Cardiac muscle cell (in vitro differentiated cells and primary cell): ENCODE data around the gene CHTF18. TPM values are rescaled to one million over a fixed set of nuclear protein-coding genes. Genes with fewer than 3 reads are reported as not detected.
"Not testable (repeated sequence)": the region's sequence is repeated elsewhere in the genome, so short reads cannot be mapped to it uniquely, and the experiment has no call there.

Experiments used
- DNase-seq, 2 donors: peaks; one replicate each; pipeline versions ENCODE4 v3.0.0 to v3.0.0-alpha.2; 2010 to 2017; ENCODE audit warnings: low read depth in 1 of 2, low spot score in 1 of 2
- H3K27ac ChIP-seq: fragments of 200-600 bp; sonication (generic); 2 replicates; pipeline ENCODE4 v1.5.1; 2016
- H3K27me3 ChIP-seq: fragments of 200-600 bp; sonication (generic); 2 replicates; pipeline ENCODE4 v1.6.0; 2016; ENCODE audit warnings: control low read depth
- H3K36me3 ChIP-seq: fragments of 200-600 bp; sonication (generic); 2 replicates; pipeline ENCODE4 v1.5.1; 2016; ENCODE audit warnings: control low read depth
- H3K4me1 ChIP-seq: fragments of 200-600 bp; sonication (generic); 2 replicates; pipeline ENCODE4 v1.8.1; 2017; ENCODE audit warnings: low read depth, mild to moderate bottlenecking, mixed run types
- H3K4me3 ChIP-seq: fragments of 200-600 bp; sonication (generic); 2 replicates; pipeline ENCODE4 v1.5.1; 2016; ENCODE audit warnings: mild to moderate bottlenecking
- H3K9me3 ChIP-seq: fragments of 200-600 bp; sonication (generic); 2 replicates; pipeline ENCODE4 v1.5.1; 2017; ENCODE audit warnings: low read depth, mild to moderate bottlenecking, control low read depth
- polyA plus RNA-seq: library from polyadenylated mRNA; unstranded; fragments of >200 nt; fragmentation: Nextera tagmentation; extraction: Ambion mirVana; gene quantifications from 2 replicates; pipeline ENCODE4 v1.2.1, GENCODE V29; 2016
- total RNA-seq: library from RNA; depleted of rRNA; stranded (reverse); fragments of >200 nt; gene quantifications from 2 replicates; pipeline ENCODE4 v1.2.3, GENCODE V29; 2016
- TF ChIP-seq, protein P1 (sequence below): IDR thresholded peaks from 2 replicates; pipeline ENCODE4 v1.5.1; 2012; ENCODE audit warnings: low read depth, mild to moderate bottlenecking, low read length

The CHTF18 gene
- total RNA-seq (57.4 and 107 TPM in 2 replicates), polyA plus RNA-seq (43.6 and 58.5 TPM in 2 replicates)

DNA sequence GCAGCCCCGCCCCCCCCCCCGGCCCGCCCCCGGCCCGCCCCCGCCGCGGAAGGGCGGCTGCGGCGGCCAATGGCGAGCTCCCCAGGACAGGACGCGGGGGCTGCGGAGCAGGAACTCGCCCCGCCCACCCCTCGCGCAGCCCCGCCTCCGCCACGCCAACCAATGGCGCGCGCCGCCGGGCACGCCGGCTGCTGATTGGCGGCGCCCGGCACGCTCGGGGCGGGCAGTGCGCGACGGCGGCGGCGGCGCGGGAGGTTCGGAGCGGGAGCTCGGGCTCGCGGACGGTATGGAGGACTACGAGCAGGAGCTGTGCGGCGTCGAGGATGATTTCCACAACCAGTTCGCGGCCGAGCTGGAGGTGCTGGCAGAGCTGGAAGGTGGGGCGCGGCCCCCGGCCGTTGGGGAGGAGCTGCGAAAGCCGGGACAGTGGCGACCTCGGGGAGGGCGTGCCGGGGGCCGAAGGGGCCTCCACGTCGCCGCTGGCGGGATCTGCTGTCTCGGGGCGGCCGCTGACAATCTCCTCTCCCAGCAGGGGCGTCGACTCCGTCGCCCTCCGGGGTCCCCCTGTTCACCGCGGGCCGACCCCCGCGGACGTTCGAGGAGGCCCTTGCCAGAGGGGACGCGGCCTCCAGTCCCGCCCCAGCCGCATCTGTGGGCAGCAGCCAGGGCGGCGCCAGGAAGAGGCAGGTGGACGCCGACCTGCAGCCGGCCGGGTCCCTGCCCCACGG, at the start of gene CHTF18:
Gene CHTF18 (plus strand): TSS at position 222 of the 728 bp plus-strand sequence. CDS start 65 bp downstream, at position 287.
- Histone ChIP-seq H3K4me1 (peaks cover 8% of the 10 kb centered on the region), H3K36me3 (peaks cover 7% of the 10 kb centered on the region), H3K27ac (peak within 1 kb of the TSS; percentile 57), H3K27me3 (no peaks in the 10 kb centered on the region), H3K9me3 (no peaks in the 10 kb centered on the region), H3K4me3 (peak within 1 kb of the TSS; percentile 99)
- peak; percentile 95 to 96 for DNase-seq
- TF ChIP-seq, protein P1, sequence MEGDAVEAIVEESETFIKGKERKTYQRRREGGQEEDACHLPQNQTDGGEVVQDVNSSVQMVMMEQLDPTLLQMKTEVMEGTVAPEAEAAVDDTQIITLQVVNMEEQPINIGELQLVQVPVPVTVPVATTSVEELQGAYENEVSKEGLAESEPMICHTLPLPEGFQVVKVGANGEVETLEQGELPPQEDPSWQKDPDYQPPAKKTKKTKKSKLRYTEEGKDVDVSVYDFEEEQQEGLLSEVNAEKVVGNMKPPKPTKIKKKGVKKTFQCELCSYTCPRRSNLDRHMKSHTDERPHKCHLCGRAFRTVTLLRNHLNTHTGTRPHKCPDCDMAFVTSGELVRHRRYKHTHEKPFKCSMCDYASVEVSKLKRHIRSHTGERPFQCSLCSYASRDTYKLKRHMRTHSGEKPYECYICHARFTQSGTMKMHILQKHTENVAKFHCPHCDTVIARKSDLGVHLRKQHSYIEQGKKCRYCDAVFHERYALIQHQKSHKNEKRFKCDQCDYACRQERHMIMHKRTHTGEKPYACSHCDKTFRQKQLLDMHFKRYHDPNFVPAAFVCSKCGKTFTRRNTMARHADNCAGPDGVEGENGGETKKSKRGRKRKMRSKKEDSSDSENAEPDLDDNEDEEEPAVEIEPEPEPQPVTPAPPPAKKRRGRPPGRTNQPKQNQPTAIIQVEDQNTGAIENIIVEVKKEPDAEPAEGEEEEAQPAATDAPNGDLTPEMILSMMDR = no peak

DNA sequence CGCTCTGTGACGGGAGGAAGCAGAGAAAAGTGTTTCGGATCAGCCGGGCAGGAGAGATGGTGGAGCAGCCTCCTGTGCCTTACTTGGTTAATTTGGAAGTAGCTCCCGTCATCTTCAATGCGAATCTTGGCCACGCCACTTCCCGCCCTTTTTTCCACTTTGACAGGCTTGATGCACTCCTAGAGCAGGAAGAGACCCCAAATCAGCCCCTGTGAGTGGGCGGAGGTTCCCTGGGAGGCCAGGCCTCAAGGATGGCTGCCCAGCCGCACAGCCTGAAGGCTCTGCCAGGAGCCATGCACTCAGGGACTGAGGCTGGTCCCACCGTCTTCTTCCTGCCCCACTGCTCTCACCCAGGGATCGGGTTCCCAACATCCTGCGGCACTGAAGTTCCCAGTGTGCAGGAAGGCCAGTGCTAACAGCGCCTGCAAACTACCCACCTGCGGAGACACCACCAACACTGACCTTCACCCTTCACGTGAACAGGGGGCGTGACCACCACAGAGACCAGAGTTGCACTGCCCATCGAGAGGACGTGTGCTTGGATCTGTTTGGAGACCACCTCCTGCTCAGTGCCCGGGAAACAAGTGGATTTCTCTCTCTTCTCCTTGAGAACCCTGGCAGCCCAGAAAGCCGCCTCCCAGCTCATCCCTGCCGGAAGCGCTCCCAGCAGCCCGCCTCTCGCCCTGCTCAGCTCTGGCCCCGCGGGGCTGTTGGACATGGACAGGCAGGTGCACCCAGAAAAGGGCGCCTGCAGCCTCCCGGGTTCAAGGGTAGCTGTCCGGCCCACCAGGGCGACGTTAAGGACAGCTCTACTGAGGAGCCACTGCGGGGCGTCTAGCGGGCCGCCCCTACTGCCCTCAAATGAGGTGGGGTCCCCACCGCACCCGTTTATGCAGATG, 48.6 kb upstream of the CHTF18 start:
- Histone ChIP-seq H3K27me3 (no peaks in the 10 kb centered on the region), H3K4me3 (peak overlapping the region; percentile 95), H3K36me3 (peaks cover 6% of the 10 kb centered on the region), H3K4me1 (no peaks in the 10 kb centered on the region), H3K27ac (no peak overlapping the region), H3K9me3 (no peaks in the 10 kb centered on the region)
- TF ChIP-seq, protein P1 = no peak
- DNase-seq = no peak

DNA sequence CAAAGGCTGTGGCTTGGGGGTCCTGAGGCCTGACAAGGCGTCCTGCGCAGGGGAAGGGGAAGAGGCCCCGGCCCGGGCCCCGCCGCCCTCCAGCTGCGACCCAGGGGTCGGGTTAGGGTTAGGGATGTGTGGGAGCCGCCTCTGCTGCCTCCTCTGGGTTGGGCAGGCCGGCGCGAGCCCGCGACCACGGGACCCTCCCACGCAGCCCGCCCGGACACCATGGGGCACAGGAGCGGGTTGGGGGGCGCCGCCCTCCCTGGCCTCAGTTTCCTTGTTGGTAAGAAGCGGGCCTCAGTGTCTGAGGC, 48.0 kb upstream of the CHTF18 start:
- TF ChIP-seq, protein P1 = no peak

DNA sequence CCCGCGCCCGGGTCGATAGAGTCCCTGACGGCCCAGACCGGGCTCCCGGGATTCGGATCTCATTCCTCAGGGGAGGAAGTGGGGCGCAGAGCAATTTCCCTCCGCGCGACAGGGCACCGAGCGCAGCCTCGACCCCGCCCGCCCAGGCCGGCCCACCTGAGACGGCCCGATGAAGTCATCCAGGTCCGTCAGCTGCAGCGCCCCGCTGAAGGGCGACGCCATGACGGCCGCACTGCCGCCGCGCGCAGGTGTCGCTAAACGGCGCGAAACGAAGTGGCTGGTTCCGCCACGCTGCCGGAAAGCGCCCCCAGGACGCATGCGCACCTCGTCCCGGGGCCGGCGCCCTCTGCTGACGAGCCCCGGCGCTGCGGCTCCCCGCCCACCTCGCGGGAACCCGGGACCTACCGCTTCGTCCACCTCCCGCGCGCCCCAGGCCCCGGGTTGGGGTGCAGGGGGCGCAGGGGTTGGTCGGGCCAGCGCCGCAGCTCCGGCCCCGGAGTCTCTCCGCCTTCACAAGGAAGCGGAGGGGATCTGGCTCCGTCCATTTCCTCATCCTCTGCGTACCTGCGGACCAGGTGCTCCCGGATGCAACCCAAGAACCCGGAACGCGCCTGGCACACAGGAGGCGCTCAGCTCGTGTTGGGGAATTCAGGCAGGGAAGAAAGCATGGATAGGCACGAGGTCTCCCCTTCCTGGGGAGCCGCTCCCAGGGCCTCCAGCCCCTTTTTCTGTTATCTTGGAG, 47.5 kb upstream of the CHTF18 start, which contains the start of gene CIAO3:
Gene CIAO3 (minus strand): TSS at position 234 of the 742 bp plus-strand sequence. CDS start 12 bp downstream, at position 222.
- H3K36me3 ChIP-seq = peaks cover under 1% of the 10 kb centered on the region
- peak within 1 kb of the TSS; percentile 95 for H3K4me3 ChIP-seq
- H3K4me1 ChIP-seq = no peaks in the 10 kb centered on the region
- H3K9me3 ChIP-seq = no peaks in the 10 kb centered on the region
- no peak within 1 kb of the TSS for H3K27ac ChIP-seq
- no peaks in the 10 kb centered on the region for H3K27me3 ChIP-seq
- DNase-seq = peak; percentile 92 to 95
- TF ChIP-seq, protein P1 = peak; percentile 75

More for the DNA sequence above, 48.0 kb upstream of the CHTF18 start:
- H3K4me3 ChIP-seq = peak overlapping the region; percentile 95
- H3K27ac ChIP-seq = no peak overlapping the region
- H3K4me1 ChIP-seq = no peaks in the 10 kb centered on the region
- peaks cover 6% of the 10 kb centered on the region for H3K36me3 ChIP-seq
- H3K9me3 ChIP-seq = no peaks in the 10 kb centered on the region
- H3K27me3 ChIP-seq = no peaks in the 10 kb centered on the region
- DNase-seq = no peak

DNA sequence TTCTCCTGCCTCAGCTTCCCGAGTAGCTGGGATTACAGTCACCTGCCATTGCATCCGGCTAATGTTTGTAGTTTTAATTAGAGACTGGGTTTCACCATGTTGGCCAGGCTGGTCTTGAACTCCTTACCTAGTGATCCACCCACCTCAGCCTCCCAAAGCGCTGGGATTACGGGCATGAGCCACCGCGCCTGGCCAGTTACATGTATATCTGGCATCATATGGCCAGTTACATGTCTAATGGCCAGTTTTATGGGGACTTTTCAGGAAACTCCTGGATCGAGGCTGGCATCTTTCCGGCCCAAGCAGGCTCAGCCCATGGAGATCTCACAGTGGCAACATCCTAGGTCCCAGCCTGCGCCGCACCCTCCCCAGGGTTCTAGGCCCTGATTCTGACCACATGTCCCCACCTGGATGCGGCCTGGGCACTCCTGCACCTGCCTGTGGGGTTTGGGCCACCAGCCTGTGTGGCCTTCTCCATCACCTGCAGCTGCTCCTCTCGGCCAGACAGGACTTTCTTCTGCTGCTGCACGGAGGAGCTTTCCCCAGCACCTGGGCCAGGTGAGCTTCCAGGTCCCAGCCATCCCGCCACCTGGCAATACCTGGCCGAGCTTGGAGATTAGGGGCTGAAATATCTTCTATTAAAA, 46.3 kb upstream of the CHTF18 start:
- no peaks in the 10 kb centered on the region for H3K9me3 ChIP-seq
- no peaks in the 10 kb centered on the region for H3K27me3 ChIP-seq
- no peaks in the 10 kb centered on the region for H3K36me3 ChIP-seq
- H3K4me1 ChIP-seq = no peaks in the 10 kb centered on the region
- TF ChIP-seq, protein P1 = no peak
- H3K27ac ChIP-seq = no peak overlapping the region
- DNase-seq = no peak
- no peak overlapping the region for H3K4me3 ChIP-seq

DNA sequence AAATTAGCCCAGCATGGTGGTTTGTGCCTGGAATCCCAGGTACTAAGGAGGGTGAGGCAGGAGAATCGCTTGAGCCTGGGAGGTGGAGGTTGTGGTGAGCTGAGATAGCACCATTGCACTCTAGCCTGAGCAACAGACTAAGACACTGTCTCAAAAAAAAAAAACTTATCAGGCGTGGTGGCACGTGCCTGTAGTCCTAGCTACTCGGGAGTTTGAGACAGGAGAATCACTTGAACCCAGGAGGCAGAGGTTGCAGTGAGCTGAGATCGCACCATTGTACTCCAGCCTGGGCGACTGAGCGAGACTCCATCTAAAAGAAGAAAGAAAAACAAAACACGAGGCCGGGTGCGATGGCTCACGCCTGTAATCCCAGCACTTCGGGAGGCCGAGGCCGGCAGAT, 45.5 kb upstream of the CHTF18 start:
- not testable (repeated sequence) for H3K27ac ChIP-seq, H3K9me3 ChIP-seq, DNase-seq, H3K4me3 ChIP-seq, H3K4me1 ChIP-seq, H3K27me3 ChIP-seq, H3K36me3 ChIP-seq
